ENCODE data around the gene ST6GALNAC5. TPM values are rescaled to one million over a fixed set of nuclear protein-coding genes. Genes with fewer than 3 reads are reported as not detected.

ST6GALNAC5 gene
- total and polyA plus RNA-seq, 8 donors = 7.6 to 18.9 (median 10.0) TPM

DNA sequence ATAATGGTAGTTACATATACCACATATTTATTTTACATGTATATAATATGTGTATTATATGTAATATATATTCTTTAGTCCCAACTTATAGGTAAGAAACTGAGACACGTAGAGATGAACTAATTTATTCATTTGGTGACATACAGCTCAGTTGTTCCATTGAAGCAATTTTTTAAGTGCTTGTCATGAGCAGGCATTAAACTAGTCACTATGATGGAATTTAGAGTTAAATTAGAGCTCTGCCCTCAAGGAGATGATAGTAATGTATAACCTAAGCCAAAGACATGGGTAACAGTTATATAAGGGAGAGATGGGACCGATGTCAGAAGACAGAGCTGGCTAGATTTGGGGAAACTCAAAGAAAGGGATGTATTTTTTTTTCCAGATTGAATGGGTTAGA lies 83.0 kb downstream of the ST6GALNAC5 start:
- no peak overlapping the region for H3K27ac ChIP-seq
- H3K4me3 ChIP-seq = no peak overlapping the region
- TF ChIP-seq, protein P1, sequence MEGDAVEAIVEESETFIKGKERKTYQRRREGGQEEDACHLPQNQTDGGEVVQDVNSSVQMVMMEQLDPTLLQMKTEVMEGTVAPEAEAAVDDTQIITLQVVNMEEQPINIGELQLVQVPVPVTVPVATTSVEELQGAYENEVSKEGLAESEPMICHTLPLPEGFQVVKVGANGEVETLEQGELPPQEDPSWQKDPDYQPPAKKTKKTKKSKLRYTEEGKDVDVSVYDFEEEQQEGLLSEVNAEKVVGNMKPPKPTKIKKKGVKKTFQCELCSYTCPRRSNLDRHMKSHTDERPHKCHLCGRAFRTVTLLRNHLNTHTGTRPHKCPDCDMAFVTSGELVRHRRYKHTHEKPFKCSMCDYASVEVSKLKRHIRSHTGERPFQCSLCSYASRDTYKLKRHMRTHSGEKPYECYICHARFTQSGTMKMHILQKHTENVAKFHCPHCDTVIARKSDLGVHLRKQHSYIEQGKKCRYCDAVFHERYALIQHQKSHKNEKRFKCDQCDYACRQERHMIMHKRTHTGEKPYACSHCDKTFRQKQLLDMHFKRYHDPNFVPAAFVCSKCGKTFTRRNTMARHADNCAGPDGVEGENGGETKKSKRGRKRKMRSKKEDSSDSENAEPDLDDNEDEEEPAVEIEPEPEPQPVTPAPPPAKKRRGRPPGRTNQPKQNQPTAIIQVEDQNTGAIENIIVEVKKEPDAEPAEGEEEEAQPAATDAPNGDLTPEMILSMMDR (IDR thresholded peaks at IDR 0.05) = no peak
- no peaks in the 10 kb centered on the region for H3K4me1 ChIP-seq
- H3K9me3 ChIP-seq = no peaks in the 10 kb centered on the region
- no peaks in the 10 kb centered on the region for H3K36me3 ChIP-seq
- H3K27me3 ChIP-seq = no peaks in the 10 kb centered on the region
- intact Hi-C loops (cut with DNase I) = no loop called here
- ATAC-seq (peak; percentile 11), DNase-seq (no peak)

DNA sequence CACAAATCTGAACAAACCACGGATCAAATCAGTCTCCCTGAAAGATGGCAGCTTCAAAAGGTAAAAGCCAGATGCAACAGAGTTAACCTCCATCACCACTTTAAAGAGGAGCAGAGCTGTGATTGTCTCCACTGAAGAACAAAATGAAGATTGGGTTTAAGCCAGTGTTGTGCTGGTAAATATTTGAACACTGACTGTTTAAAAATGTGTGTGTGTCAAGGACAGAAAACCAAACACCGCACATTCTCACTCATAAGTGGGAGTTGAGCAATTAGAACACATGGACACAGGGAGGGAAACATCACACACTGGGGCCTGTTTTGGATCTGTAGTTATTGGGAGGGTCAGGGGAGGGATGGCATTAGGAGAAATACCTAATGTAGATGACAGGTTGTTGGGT lies 83.9 kb downstream of the ST6GALNAC5 start:
- TF ChIP-seq, protein P1 (IDR thresholded peaks at IDR 0.05) = no peak
- DNase-seq (no peak), ATAC-seq (peak; percentile 74)
- Histone ChIP-seq H3K9me3 (no peaks in the 10 kb centered on the region), H3K27me3 (no peaks in the 10 kb centered on the region), H3K4me1 (no peaks in the 10 kb centered on the region), H3K4me3 (no peak overlapping the region), H3K27ac (no peak overlapping the region), H3K36me3 (no peaks in the 10 kb centered on the region)
- intact Hi-C loops (cut with DNase I) = no loop called here

DNA sequence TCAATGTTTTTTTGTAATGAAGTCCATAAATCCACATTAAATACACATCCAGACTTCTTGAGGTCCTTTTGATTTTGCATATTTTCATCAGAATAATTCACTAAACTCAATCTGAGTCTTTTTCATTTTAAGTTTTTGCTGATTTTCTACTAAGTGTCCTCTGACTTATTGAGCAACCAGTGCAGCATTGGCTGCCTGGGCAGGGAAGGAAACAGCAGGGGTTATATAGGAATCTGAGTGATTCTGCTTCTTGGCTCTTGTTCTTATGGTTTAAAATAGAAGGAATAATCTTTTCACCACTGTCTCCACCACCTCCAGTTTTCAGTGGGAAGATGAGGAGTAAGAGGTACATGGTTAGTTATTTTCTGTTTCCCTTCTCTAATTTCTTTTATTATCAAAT lies 88.4 kb downstream of the ST6GALNAC5 start:
- no peak for ATAC-seq
- Histone ChIP-seq H3K9me3 (no peaks in the 10 kb centered on the region), H3K4me3 (no peak overlapping the region), H3K27ac (no peak overlapping the region), H3K27me3 (no peaks in the 10 kb centered on the region), H3K36me3 (no peaks in the 10 kb centered on the region), H3K4me1 (no peaks in the 10 kb centered on the region)
- DNase-seq = peak in 1 of 4 donors; percentile 24
- intact Hi-C loops (cut with DNase I) = no loop called here
- TF ChIP-seq, protein P1 (IDR thresholded peaks at IDR 0.05) = no peak

DNA sequence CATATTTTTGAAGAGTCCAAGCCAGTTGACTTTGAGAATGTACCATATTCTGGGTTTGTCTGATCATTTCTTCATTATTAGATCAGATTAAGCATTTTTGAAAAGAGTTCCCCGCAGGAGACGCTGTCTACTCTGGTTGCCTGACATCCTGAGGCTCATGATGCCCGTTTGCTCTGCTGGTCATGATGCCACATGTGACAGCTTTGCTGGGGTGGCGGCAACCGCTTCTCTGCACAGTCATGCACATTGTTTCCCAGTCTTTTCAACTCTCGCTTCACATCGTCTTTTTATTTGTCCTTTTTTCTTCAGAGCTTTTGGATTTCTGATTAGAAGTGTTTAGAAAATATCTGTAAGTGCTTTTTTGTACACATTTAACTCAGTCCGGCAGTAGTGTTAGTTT lies 90.7 kb downstream of the ST6GALNAC5 start:
- H3K27me3 ChIP-seq = no peaks in the 10 kb centered on the region
- no peaks in the 10 kb centered on the region for H3K36me3 ChIP-seq
- H3K9me3 ChIP-seq = no peaks in the 10 kb centered on the region
- H3K4me1 ChIP-seq = no peaks in the 10 kb centered on the region
- TF ChIP-seq, protein P1 (IDR thresholded peaks at IDR 0.05) = no peak
- intact Hi-C loops (cut with DNase I) = no loop called here
- DNase-seq = no peak
- no peak for ATAC-seq
- no peak overlapping the region for H3K4me3 ChIP-seq
- no peak overlapping the region for H3K27ac ChIP-seq

DNA sequence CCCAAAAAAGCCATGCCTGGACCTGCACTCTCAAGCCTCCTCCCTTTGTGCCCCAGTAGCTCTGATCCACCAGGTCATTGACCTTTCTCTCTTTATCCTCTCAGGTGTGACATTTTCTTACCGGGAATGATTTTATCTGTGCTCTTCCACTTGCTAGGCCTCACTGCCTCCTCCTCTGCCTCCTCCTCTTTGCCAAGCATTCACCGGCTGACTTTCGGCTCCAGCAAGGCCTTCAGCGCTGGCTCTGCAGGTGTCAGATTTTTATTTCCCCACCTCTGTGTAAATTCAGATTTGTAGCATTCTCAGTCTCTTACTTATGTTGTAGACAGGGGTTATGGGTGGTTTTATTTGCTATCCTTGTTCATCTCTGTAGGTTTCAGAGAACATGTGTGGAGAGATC lies 91.5 kb downstream of the ST6GALNAC5 start:
- DNase-seq (no peak), ATAC-seq (no peak)
- TF ChIP-seq, protein P1 (IDR thresholded peaks at IDR 0.05) = no peak
- H3K27ac ChIP-seq = no peak overlapping the region
- H3K4me1 ChIP-seq = no peaks in the 10 kb centered on the region
- no peaks in the 10 kb centered on the region for H3K27me3 ChIP-seq
- intact Hi-C loops (cut with DNase I) = no loop called here
- H3K9me3 ChIP-seq = no peaks in the 10 kb centered on the region
- H3K36me3 ChIP-seq = no peaks in the 10 kb centered on the region
- no peak overlapping the region for H3K4me3 ChIP-seq

All from left lung (tissue), 10 donors.